GM12801 (cell line): ENCODE data around the gene NRP1.

Source experiments
- TF ChIP-seq, protein P1 (sequence below): IDR thresholded peaks from one replicate; pipeline ENCODE4 v1.5.1; 2011; ENCODE audit warnings: control low read depth; ENCODE audit not compliant: insufficient read length; ENCODE audit errors: extremely low read depth

The NRP1 gene

DNA sequence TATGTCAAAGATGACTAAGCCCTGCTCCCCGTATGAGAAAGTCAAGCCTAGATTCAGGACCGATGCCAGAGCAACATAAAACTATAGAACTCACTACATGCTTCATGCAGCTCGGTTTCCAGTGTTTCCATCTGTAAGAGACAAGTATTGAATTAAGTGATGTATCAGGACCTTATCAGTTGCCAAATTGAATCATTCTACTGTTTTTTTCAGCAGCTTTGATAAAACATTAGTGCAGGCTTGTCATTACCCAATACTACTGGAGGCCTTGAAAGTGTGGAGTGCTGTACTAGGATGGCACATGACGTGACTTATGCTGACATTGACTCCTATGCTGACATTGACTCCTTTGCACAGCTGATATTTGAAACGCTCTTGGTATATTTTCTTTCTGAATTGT lies 10.8 kb upstream of the NRP1 start:
- TF ChIP-seq, protein P1, sequence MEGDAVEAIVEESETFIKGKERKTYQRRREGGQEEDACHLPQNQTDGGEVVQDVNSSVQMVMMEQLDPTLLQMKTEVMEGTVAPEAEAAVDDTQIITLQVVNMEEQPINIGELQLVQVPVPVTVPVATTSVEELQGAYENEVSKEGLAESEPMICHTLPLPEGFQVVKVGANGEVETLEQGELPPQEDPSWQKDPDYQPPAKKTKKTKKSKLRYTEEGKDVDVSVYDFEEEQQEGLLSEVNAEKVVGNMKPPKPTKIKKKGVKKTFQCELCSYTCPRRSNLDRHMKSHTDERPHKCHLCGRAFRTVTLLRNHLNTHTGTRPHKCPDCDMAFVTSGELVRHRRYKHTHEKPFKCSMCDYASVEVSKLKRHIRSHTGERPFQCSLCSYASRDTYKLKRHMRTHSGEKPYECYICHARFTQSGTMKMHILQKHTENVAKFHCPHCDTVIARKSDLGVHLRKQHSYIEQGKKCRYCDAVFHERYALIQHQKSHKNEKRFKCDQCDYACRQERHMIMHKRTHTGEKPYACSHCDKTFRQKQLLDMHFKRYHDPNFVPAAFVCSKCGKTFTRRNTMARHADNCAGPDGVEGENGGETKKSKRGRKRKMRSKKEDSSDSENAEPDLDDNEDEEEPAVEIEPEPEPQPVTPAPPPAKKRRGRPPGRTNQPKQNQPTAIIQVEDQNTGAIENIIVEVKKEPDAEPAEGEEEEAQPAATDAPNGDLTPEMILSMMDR = no peak

DNA sequence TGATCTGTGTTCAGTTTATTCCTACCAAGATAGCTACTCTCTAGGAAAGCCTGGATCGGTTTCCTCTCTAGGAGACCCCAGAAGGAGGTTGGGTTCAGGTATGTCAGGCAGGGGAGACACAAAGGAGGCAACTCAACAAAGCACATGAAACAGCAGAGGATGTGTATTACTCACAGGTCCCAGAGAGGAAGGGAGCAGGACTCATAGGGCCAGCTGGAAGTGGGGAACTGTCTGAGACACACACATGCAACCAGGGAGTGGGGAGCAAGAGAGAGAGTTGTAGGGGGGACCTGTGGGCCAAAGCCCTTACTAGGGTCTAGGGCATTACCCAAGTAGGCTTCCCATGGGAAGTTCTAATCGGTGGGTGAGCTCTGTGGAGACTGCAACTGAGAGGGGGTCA lies 10.2 kb upstream of the NRP1 start:
- TF ChIP-seq, protein P1 = no peak

DNA sequence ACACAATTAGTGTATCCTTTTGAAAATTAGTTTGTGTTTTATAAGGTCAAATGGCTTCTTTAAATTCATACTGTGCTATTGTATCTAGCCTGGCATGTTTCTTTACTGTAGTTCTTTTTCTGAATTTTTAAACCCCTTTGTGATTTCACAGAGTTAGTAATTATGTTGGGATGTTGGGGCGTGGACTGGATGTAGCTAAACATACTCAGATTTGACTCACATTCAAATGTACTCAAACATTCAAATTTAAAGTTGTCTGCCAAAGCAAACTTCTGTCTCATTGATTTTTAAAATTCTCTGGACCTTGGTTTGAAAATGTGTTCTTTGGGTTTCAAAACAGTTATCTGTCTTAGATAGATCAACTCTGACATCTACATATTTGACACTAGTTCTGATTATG lies 7.2 kb upstream of the NRP1 start:
- TF ChIP-seq, protein P1 = no peak

DNA sequence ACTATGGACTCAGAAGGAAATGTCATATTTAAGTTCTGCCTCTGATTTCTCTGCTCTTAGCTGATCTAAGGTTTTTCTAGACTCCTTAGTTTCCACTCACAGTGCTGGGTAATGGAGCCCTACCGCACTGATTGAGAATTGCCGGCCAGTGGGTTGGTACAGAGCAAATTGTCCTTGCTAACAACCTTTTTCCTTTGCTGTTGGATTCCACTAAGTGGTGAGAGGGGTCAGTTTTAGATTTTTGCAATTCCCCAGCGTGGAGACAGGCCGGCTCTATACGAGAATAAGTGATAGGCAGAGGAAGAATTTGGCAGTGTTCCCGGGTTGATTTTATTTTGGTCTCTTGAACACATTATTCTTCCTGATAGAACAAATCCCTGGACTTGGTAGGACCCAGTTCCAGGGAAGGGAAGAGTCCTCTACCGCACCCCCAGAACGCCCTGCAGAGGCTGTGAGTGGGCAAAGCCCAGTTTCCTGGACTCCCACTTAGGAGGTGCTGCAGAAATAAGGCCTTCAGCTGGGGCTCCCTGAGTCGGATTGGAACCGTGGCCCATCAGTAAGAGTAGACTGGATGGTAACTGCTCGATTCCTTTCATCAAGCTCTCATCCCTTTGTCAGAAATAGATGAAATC lies 3.0 kb upstream of the NRP1 start:
- TF ChIP-seq, protein P1 = no peak

DNA sequence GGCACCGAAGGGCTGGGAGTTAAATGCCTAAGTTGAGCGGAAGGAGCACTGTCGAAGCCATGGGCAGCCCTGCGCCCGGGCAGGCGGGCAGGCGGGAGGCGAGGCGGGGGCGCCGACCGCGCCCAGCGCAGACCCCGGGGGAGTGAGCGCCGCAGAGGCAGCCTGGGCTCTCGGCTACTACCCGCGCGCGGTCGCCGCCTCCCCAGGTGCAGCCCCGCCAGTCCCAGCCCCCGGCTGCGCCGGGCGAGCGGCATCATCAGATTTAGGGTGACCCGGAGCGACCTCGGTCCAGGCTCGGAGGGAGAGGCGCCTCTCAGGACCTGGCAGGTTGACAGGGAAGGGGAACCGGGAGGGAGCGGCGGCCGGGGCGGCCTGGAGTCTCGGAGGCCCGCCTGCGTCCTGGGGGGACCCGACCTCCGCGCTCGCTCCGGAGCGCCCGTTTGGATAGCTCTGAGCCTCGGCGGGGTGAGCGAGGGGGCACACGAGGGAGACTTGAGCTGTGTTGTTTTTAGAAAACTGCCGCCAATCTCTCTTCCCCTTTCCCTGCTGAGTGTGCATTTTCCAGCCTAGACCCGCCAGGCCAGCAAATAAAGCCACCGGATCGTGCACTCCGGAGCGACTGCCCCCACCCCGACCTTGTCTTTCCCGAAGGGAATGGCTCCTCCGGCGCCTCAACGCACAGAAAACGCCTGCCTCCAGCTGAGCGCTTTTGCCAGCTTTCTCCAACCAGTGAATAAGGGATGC lies 2.3 kb upstream of the NRP1 start:
- TF ChIP-seq, protein P1 = no peak

DNA sequence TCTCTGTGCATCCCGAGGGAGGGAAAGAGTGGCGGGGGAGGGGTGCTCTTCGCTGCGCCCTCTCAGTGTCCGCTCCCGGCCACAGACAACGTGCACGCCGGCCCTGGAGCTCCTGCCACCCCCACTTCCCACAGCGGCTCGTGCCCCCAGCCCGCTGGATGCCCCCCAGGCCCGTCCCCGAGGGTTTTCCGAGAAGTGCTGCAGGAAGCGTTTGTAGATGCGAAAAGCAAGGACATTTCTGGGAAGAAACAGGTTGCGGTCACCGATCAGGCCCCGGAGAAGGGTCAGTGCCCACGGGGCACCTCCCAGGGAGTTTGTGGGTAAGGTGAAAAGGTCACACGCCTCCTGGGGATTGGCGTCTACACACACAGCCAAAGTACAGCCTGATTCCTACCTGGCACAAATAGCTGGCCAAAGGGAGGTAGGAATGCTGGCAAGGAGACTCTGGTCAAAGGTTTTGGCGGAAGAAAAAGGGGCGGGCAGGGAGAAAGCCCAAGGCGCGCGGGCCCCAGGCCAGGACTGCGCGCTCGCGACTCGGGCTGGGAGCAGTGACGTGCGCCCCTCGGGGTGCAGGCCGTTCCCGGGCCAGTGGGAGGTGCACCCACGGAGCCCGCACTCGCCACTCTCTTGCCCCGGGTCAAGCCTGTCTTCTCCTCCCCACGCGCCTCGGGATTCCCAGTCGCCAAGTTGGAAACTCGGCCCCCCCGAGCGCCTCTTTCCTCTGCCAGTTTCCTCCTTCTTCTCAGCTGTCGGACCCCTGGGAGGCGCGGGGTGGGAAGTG lies 1.5 kb upstream of the NRP1 start:
- TF ChIP-seq, protein P1 = no peak

DNA sequence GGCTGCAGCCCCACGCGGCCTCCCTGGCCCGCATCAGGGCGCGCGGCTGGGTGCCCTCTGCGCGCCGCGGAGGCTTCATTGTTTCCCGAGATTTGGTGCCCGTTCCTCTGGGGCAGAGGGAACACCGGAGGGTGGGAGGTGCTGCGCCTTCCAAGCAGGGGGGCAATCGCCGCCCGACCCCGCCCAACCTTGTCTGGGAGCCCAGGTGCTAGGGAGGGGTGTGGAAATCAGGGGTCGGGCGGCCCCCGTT lies 1.0 kb upstream of the NRP1 start:
- TF ChIP-seq, protein P1 = no peak
